AG09319 (cell line): ENCODE data around the gene RBBP4.

Experiments used
- DNase-seq: peaks from one replicate; pipeline ENCODE4 v3.0.0-alpha.2; 2010; ENCODE audit warnings: low read depth; ENCODE audit errors: extremely low read depth
- TF ChIP-seq, protein P1 (sequence below): IDR thresholded peaks from 2 replicates; pipeline ENCODE4 v1.5.1; 2011; ENCODE audit warnings: low read depth, mild to moderate bottlenecking, inconsistent platforms, low read length, moderate library complexity

Gene RBBP4

DNA sequence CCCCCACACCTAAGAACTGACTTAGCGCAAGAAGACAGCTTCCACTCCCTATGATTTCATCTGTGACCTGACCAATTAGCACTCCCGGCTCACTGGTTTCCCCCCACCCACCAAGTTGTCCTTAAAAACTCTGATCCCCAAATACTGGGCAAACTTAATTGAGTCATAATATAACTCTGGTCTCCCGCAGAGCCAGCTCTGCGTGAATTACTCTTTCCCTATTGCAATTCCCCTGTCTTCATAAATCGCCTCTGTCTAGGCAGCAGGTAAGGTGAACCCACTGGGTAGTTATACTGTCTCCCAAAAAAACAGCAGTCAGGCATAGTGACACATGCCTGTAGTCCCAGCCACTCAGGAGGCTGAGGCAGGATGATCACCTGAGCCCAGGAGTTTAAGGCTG is 37.5 kb upstream of the RBBP4 start:
- TF ChIP-seq, protein P1, sequence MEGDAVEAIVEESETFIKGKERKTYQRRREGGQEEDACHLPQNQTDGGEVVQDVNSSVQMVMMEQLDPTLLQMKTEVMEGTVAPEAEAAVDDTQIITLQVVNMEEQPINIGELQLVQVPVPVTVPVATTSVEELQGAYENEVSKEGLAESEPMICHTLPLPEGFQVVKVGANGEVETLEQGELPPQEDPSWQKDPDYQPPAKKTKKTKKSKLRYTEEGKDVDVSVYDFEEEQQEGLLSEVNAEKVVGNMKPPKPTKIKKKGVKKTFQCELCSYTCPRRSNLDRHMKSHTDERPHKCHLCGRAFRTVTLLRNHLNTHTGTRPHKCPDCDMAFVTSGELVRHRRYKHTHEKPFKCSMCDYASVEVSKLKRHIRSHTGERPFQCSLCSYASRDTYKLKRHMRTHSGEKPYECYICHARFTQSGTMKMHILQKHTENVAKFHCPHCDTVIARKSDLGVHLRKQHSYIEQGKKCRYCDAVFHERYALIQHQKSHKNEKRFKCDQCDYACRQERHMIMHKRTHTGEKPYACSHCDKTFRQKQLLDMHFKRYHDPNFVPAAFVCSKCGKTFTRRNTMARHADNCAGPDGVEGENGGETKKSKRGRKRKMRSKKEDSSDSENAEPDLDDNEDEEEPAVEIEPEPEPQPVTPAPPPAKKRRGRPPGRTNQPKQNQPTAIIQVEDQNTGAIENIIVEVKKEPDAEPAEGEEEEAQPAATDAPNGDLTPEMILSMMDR = no peak
- no peak for DNase-seq

DNA sequence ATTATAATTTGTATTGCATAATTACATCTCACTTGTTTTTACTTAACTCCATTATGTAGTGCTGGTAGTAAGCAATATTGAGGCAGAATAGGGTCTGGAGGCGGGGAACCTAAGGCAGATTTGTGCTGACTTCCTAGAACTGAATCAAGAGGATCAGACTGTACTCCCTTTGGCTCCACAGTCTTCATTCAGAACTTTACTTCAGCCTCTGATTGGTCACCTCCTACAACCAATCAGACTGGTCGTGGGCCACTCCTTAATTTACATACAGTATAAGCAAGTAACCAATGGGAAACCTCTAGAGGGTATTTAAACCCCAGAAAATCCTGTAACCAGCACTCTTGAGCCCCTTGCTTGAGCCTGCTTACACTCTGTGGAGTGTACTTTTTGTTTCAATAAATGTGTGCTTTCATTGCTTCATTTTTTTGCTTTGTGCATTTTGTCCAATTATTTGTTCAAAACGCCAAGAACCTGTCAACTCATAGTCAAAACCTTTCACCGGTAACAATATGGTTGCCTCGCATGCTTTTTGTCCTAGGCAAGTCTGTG is 32.3 kb upstream of the RBBP4 start:
- no peak for DNase-seq

DNA sequence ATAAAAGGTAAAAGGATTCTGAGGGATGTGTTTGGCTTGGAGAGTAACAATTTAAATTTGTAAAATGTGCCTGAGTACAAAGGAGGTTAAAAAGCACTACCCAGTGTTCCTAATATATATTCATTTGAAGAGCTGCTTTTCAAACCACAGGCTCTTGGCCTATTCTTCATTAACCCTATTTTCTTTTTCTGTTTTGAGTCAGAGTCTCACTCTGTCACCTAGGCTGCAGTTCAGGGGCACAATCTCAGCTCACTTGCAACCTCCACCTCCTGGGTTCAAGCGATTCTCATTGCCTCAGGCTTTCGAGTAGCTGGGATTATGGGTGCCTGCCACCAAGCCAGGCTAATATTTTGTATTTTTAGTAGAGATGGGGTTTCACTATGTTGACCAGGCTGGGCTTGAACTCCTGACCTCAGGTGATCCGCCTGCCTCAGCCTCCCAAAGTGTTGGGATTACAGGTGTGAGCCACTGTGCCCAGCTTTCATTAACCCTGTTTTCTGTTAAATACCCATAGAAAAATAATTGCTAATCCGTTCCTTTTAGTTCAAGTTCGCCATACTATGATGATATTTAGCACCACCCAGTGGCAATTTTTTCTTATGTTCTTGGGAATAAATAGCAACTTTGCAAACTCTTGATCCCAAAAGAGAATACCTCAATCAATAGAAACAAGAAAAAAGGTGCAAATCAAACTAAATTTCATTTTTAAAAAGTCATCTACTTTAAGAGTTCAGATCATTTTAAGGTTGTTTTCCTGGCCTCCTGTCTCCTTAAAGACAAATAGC is 31.1 kb upstream of the RBBP4 start:
- no peak for DNase-seq
- TF ChIP-seq, protein P1 = peak; percentile 3

More for the DNA sequence above, 32.3 kb upstream of the RBBP4 start:
- TF ChIP-seq, protein P1 = no peak

DNA sequence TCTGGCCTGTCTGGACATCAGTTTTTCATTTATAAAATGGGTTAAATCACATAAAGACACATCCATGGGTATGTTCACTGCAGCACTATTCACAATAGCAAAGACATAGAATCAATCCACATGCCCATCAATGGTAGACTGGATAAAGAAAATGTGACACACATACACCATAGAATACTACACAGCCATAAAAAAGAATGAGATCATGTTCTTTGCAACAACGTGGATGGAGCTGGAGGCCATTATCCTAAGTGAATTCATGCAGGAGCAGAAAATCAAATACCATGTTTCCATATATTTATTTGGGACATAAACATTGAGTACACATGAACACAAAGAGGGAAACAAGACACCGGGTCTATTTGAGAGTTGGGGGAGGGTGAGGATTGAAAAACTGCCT is 28.8 kb upstream of the RBBP4 start:
- no peak for DNase-seq
- TF ChIP-seq, protein P1 = no peak

DNA sequence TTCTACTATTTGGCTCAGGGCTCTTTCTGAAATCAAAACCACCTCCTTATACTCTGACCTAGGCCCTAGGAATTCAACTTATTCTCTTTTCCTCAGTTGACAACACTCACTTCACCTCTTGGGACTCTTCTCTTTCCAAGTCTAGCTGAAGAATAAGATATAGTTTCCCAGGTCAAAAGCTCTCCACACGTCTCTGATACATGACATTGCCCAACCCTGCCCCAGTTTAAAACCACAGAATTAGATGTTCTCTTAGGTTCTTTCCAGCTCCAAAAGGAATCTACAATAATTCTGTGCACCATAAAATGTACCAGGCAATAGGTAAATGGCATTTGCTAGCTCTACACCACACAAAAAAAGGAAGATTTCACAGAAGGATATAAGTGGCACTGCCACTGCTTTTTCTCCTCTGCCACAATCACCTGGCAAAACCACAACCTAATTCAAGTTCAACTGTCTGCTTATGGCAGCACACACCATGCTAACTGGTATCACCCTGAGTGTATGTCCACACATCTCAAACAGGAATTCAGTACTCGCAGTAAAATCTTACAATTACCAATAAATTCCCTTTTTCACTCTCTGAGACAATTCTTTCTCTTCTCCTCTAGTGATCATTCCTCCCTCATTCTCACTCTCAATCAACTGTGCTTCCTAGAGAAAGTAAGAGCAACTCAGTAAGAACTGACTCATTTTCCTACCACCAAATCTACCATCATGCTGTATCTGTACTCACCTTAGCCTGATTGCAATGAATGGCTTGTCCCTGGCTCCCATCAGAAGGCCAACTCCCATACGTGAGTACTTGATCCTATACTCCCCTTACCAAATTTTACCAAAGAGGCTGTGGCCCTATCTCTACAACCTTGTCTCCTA is 28.0 kb upstream of the RBBP4 start:
- TF ChIP-seq, protein P1 = no peak
- DNase-seq = no peak

DNA sequence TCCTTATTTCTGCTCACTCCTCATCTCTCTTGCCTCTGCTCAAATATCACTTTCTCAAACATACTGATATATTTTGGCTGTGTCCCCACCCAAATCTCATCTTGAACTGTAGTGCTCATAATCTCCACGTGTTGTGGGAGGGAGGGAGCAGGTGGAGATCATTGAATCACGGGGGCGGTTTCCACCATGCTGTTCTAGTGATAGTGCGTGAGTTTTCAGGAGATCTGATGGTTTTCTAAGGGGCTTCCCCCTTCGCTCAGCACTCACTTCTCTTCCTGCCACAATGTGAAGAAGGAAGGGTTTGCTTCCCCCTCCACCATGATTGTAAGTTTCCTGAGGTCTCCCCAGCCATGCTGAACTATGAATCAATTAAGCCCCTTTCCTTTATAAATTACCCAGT is 27.2 kb upstream of the RBBP4 start:
- TF ChIP-seq, protein P1 = no peak
- no peak for DNase-seq

DNA sequence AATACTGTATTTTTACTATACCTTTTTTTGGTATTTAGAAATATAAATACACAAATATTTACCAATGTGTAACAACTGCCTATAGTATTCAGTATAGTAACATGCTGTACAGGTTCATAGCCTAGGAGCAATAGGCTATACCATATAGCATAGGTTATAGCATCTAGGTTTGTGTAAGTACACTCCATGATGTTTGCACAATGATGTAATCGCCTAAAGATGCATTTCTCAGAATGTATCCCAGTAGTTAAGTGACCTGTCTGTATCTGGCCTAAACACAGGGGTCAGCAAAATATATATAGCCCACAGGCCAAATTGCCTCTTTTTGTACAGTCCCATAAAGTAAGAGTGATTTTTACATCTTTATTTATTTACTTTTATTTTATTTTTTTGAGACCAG is 24.8 kb upstream of the RBBP4 start:
- no peak for DNase-seq
- TF ChIP-seq, protein P1 = no peak
